Smooth muscle cell (in vitro differentiated cells): ENCODE results near the gene RYR1. TPM values are rescaled to one million over a fixed set of nuclear protein-coding genes. Genes with fewer than 3 reads are reported as not detected.
A peak's percentile ranks its signal among the peaks of the same experiment; 100 is the strongest.

ENCODE experiments used
- DNase-seq: peaks from one replicate; lab custom pipeline; 2025; ENCODE audit not compliant: unreplicated experiment; lab: John Stamatoyannopoulos, UW
- H2AFZ ChIP-seq: fragments of 200-600 bp; sonication (generic); 2 replicates; pipeline ENCODE4 v1.6.0; 2016; ENCODE audit warnings: antibody characterized with exemption, low read depth, mild to moderate bottlenecking
- H3F3A ChIP-seq: fragments of 200-600 bp; sonication (generic); 2 replicates; pipeline ENCODE4 v1.6.0; 2017; ENCODE audit warnings: antibody characterized with exemption, low read depth
- H3K27ac ChIP-seq: fragments of 200-600 bp; sonication (generic); 2 replicates; pipeline ENCODE4 v1.5.1; 2016; ENCODE audit warnings: low read depth, mild to moderate bottlenecking
- H3K27me3 ChIP-seq: fragments of 200-600 bp; sonication (generic); 2 replicates; pipeline ENCODE4 v1.6.1; 2016; ENCODE audit warnings: low read depth, mild to moderate bottlenecking
- H3K36me3 ChIP-seq: fragments of 200-600 bp; sonication (generic); 2 replicates; pipeline ENCODE4 v1.5.1; 2016; ENCODE audit warnings: low read depth
- H3K4me1 ChIP-seq: fragments of 200-600 bp; sonication (generic); 2 replicates; pipeline ENCODE4 v1.5.1; 2016; ENCODE audit warnings: low read depth
- H3K4me2 ChIP-seq: fragments of 200-600 bp; sonication (generic); 2 replicates; pipeline ENCODE4 v1.6.0; 2016; ENCODE audit warnings: mild to moderate bottlenecking
- H3K4me3 ChIP-seq: fragments of 200-600 bp; sonication (generic); 2 replicates; pipeline ENCODE4 v1.5.1; 2016; ENCODE audit warnings: mild to moderate bottlenecking
- H3K79me2 ChIP-seq: fragments of 200-600 bp; sonication (generic); 2 replicates; pipeline ENCODE4 v1.6.0; 2016; ENCODE audit warnings: low read depth, mild to moderate bottlenecking
- H3K9ac ChIP-seq: fragments of 200-600 bp; sonication (generic); 2 replicates; pipeline ENCODE4 v1.6.0; 2016; ENCODE audit warnings: low read depth
- H3K9me3 ChIP-seq: fragments of 200-600 bp; sonication (generic); replicated peaks from 2 replicates; pipeline ENCODE4 v1.5.1; 2016; ENCODE audit warnings: low read depth
- H4K20me1 ChIP-seq: fragments of 200-600 bp; sonication (generic); 2 replicates; pipeline ENCODE4 v1.6.0; 2016; ENCODE audit warnings: low read depth
- CTCF ChIP-seq: fragments of 200-600 bp; sonication (generic); IDR thresholded peaks from 2 replicates; pipeline ENCODE4 v1.5.1; 2017; ENCODE audit warnings: borderline replicate concordance, mild to moderate bottlenecking, antibody characterized with exemption; ENCODE audit not compliant: insufficient read depth, poor library complexity, severe bottlenecking
- WGBS: methylation state at CpG from one replicate; pipeline ENCODE4 v1.1.7; 2016; ENCODE audit warnings: low lambda C conversion rate; 5-methylcytosine and 5-hydroxymethylcytosine counted together
- polyA plus RNA-seq: library from polyadenylated mRNA; unstranded; fragments of >200 nt; fragmentation: Nextera tagmentation; extraction: Ambion mirVana; gene quantifications from 2 replicates; pipeline ENCODE4 v1.2.1, GENCODE V29; 2016
- total RNA-seq: library from RNA; depleted of rRNA; stranded (reverse); fragments of >200 nt; gene quantifications from 2 replicates; pipeline ENCODE4 v1.2.3, GENCODE V29; 2014

The RYR1 gene
- total and polyA plus RNA-seq, 2 experiments from 2014 or later: 0.31 to 0.95 TPM

- Histone ChIP-seq H3K4me3 (peak overlapping the region; percentile 71), H3K9me3 (no peaks in the 10 kb centered on the region), H3K9ac (peak overlapping the region; percentile 63), H4K20me1 (peaks cover 31% of the 10 kb centered on the region), H3K27me3 (no peaks in the 10 kb centered on the region), H3K4me1 (peaks cover 4% of the 10 kb centered on the region), H3K4me2 (peak overlapping the region; percentile 95), H3F3A (peaks cover 5% of the 10 kb centered on the region), H2AFZ (no peak overlapping the region), H3K27ac (peak overlapping the region; percentile 68), H3K79me2 (no peaks in the 10 kb centered on the region), H3K36me3 (no peaks in the 10 kb centered on the region)
- 2% methylated on average over 21 of the region's 28 CpGs for WGBS
- no peak for TF ChIP-seq CTCF
- peak; percentile 33 for DNase-seq
These were observed 44.2 kb upstream of the RYR1 start for GRCh38 chr19:38389101-38389925.

GRCh38 chr19:38389957-38390924 lies 43.2 kb upstream of the RYR1 start:
- H2AFZ ChIP-seq: no peak overlapping the region
- no peaks in the 10 kb centered on the region for H3K36me3 ChIP-seq
- peak overlapping the region; percentile 68 for H3K27ac ChIP-seq
- H3K9ac ChIP-seq: no peak overlapping the region
- no peaks in the 10 kb centered on the region for H3K9me3 ChIP-seq
- peaks cover 4% of the 10 kb centered on the region for H3F3A ChIP-seq
- WGBS: 76% methylated on average over 8 of the region's 22 CpGs
- no peaks in the 10 kb centered on the region for H3K27me3 ChIP-seq
- DNase-seq: no peak
- H4K20me1 ChIP-seq: peaks cover 22% of the 10 kb centered on the region
- TF ChIP-seq CTCF: no peak
- no peak overlapping the region for H3K4me3 ChIP-seq
- H3K4me1 ChIP-seq: peaks cover 4% of the 10 kb centered on the region
- no peaks in the 10 kb centered on the region for H3K79me2 ChIP-seq
- peak overlapping the region; percentile 95 for H3K4me2 ChIP-seq

GRCh38 chr19:38391911-38392464 lies 41.5 kb upstream of the RYR1 start:
- no peak for TF ChIP-seq CTCF
- 86% methylated on average over 8 of the region's 8 CpGs for WGBS
- peaks cover 4% of the 10 kb centered on the region for H4K20me1 ChIP-seq
- H3K27me3 ChIP-seq: no peaks in the 10 kb centered on the region
- peaks cover 4% of the 10 kb centered on the region for H3K4me1 ChIP-seq
- H3F3A ChIP-seq: peaks cover 4% of the 10 kb centered on the region
- H3K79me2 ChIP-seq: no peaks in the 10 kb centered on the region
- H3K4me2 ChIP-seq: no peak overlapping the region
- no peak overlapping the region for H3K27ac ChIP-seq
- H3K9ac ChIP-seq: no peak overlapping the region
- no peak overlapping the region for H2AFZ ChIP-seq
- no peaks in the 10 kb centered on the region for H3K36me3 ChIP-seq
- H3K9me3 ChIP-seq: no peaks in the 10 kb centered on the region
- no peak overlapping the region for H3K4me3 ChIP-seq
- DNase-seq: no peak
